Peyer's patch (tissue), 4 donors: Measurements from ENCODE around the gene KCNQ5. TPM values are rescaled to one million over a fixed set of nuclear protein-coding genes. Genes with fewer than 3 reads are reported as not detected.

Source experiments
- DNase-seq, 3 donors: peaks; one replicate each; pipeline ENCODE4 v3.0.0-alpha.2; 2017 to 2019
- H3K27ac ChIP-seq, 4 donors: fragments of 200-600 bp; sonication (generic); one replicate each; pipeline ENCODE4 v1.5.1; 2016 to 2019
- H3K27me3 ChIP-seq, 2 donors: fragments of 200-600 bp; sonication (generic); one replicate each; pipeline ENCODE4 v1.5.1; 2019
- H3K36me3 ChIP-seq, 3 donors: fragments of 200-600 bp; sonication (generic); one replicate each; pipeline ENCODE4 v1.5.1; 2016 to 2019
- H3K4me1 ChIP-seq, 4 donors: fragments of 200-600 bp; sonication (generic); one replicate each; pipeline ENCODE4 v1.5.1; 2016 to 2019
- H3K4me3 ChIP-seq, 4 donors: fragments of 200-600 bp; sonication (generic); 1 replicate in 3 of 4; 2 replicates in 1 of 4; pipeline ENCODE4 v1.5.1; 2016 to 2019; ENCODE audit warnings: mild to moderate bottlenecking in 1 of 4
- H3K9me3 ChIP-seq, 4 donors: fragments of 200-600 bp; sonication (generic); one replicate each; pipeline ENCODE4 v1.5.1; 2016 to 2019; ENCODE audit warnings: mild to moderate bottlenecking in 1 of 4
- CTCF ChIP-seq, 6 experiments: fragments of 450-650 bp in 4 of 6; fragments of 200-600 bp in 2 of 6; sonication (generic) in 1 of 6; IDR thresholded peaks; one replicate each; pipeline ENCODE4 v1.5.1; 2017 to 2019; ENCODE audit warnings: antibody characterized with exemption in 6 of 6, mild to moderate bottlenecking in 3 of 6, moderate library complexity in 1 of 6
- POLR2A ChIP-seq, 2 donors: fragments of 450-650 bp; IDR thresholded peaks; one replicate each; pipeline ENCODE4 v1.5.1; 2017; ENCODE audit warnings: antibody characterized with exemption in 2 of 2, mild to moderate bottlenecking in 2 of 2, moderate library complexity in 2 of 2
- total RNA-seq, 4 donors: library from RNA; depleted of rRNA; stranded (reverse); fragments of >200 nt; gene quantifications; one replicate each; pipeline ENCODE4 v1.1.0, GENCODE V29; 2016

Gene KCNQ5
- total RNA-seq, 4 donors from 2014 or later = 0.27 to 5.0 (median 0.38) TPM; not detected in 1

GRCh38 chr6:73027691-73028090, 405.8 kb downstream of the KCNQ5 start:
- Histone ChIP-seq H3K27me3 (no peaks in the 10 kb centered on the region), H3K36me3 (no peaks in the 10 kb centered on the region), H3K4me3 (no peak overlapping the region), H3K27ac (no peak overlapping the region), H3K9me3 (no peaks in the 10 kb centered on the region), H3K4me1 (no peaks in the 10 kb centered on the region)
- no peak for DNase-seq
- TF ChIP-seq POLR2A (IDR thresholded peaks at IDR 0.05) (no peak), CTCF (IDR thresholded peaks at IDR 0.05) (no peak)

DNA sequence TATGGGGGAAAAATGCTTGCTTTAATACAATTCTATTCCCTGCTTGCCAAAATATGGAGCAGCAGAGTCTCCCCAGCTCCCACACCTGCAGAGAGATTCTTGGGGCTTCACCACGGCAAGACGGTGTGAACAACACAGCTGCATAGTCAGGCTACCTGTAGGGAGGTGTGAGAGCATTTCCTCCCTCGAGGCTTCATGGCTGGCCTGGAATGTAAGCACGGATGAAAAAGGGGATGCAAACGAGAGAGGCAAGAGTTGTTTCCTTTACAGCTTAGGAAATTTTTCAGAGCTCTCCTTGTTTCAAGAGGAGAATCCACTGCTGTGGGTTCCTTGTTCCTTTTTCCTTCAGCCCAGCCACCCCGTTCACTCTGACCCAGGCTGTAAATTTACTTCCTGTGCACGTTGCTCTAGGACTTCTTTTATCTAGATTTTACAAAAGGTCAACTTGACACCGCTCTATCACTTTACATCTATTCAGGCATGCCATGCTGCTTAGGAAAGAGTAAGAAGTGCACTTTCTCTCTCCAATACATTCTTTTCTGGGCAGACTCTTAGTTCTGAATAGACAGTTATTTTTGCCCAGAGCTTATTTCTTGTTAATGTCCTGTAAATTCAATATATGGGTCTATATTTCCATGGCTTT, 406.4 kb downstream of the KCNQ5 start:
- Histone ChIP-seq H3K4me1 (no peaks in the 10 kb centered on the region), H3K4me3 (no peak overlapping the region), H3K9me3 (no peaks in the 10 kb centered on the region), H3K27me3 (no peaks in the 10 kb centered on the region), H3K27ac (no peak overlapping the region), H3K36me3 (no peaks in the 10 kb centered on the region)
- no peak for DNase-seq
- TF ChIP-seq CTCF (IDR thresholded peaks at IDR 0.05) = no peak
- no peak for TF ChIP-seq POLR2A (IDR thresholded peaks at IDR 0.05)

- Histone ChIP-seq H3K27me3 (no peaks in the 10 kb centered on the region), H3K27ac (no peak overlapping the region), H3K4me1 (no peaks in the 10 kb centered on the region), H3K4me3 (no peak overlapping the region), H3K36me3 (no peaks in the 10 kb centered on the region), H3K9me3 (no peaks in the 10 kb centered on the region)
- TF ChIP-seq POLR2A (IDR thresholded peaks at IDR 0.05) (no peak), CTCF (IDR thresholded peaks at IDR 0.05) (no peak)
- no peak for DNase-seq
These were observed 407.1 kb downstream of the KCNQ5 start for GRCh38 chr6:73028893-73029450.

- no peaks in the 10 kb centered on the region for H3K9me3 ChIP-seq
- H3K4me1 ChIP-seq = no peaks in the 10 kb centered on the region
- no peak for DNase-seq
- H3K27ac ChIP-seq = no peak overlapping the region
- no peaks in the 10 kb centered on the region for H3K36me3 ChIP-seq
- H3K27me3 ChIP-seq = no peaks in the 10 kb centered on the region
- H3K4me3 ChIP-seq = no peak overlapping the region
- no peak for TF ChIP-seq POLR2A (IDR thresholded peaks at IDR 0.05)
- TF ChIP-seq CTCF (IDR thresholded peaks at IDR 0.05) = no peak
These were observed 408.4 kb downstream of the KCNQ5 start for GRCh38 chr6:73030257-73030656.

DNA sequence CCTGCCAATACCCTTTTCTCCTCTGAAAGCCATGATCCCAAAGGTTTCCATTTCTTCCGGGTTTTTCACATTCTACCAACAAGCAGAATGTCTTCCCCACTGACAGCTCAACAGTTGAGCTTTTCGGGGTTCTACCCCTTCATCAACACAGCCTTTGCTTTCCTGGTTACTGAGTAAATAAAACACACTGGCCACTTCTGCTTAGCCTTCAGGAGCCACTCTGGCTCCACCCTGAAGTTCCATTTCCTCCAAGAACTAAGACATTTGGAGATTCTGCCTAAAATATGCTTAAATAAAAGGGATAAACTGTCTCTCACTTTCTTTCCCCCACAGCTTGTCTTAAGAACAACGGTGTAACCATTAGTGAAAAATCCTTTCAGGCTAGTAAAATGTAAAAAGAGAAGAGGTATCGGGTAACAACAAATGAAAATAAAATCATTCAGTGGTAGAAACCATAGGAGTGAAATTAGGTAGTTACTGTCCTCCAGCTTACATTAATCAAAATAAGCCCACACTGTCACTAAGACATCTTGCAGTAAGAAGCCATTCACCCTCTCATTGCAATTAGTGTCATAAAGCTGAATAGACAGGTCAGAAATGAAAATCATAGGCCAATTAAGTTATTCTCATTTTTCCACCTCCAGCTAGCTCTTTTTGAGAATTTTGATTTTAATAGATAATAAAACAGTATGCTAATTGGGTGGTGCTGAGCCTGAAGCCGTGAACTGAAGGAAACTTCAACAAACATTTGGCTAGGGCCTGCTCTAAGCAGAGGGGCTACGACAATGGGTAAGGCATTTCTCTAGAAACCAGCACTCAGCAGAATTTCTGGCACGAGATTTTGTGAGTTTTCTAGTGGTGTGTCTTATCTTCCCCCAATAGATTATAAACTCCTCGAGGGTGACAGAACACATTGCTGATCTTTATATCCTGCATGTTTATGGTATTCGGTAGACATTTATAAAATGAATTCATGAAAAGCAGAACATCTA, 409.2 kb downstream of the KCNQ5 start:
- DNase-seq = no peak
- H3K4me1 ChIP-seq = no peaks in the 10 kb centered on the region
- H3K27ac ChIP-seq = no peak overlapping the region
- no peak for TF ChIP-seq POLR2A (IDR thresholded peaks at IDR 0.05)
- TF ChIP-seq CTCF (IDR thresholded peaks at IDR 0.05) = no peak
- H3K36me3 ChIP-seq = no peaks in the 10 kb centered on the region
- H3K9me3 ChIP-seq = no peaks in the 10 kb centered on the region
- no peak overlapping the region for H3K4me3 ChIP-seq
- no peaks in the 10 kb centered on the region for H3K27me3 ChIP-seq
